Testis (tissue), 2 donors: ENCODE data around the gene SCNM1.
"Not testable (repeated sequence)": the region's sequence is repeated elsewhere in the genome, so short reads cannot be mapped to it uniquely, and the experiment has no call there.

Source experiments
- CTCF ChIP-seq, 3 experiments: fragments of 450-650 bp in 2 of 3; fragments of 200-600 bp in 1 of 3; sonication (generic) in 1 of 3; IDR thresholded peaks; one replicate each; pipeline ENCODE4 v1.5.1; 2016 to 2019; ENCODE audit warnings: antibody characterized with exemption in 3 of 3, mild to moderate bottlenecking in 2 of 3, moderate library complexity in 1 of 3
- POLR2A ChIP-seq: fragments of 450-650 bp; IDR thresholded peaks from one replicate; pipeline ENCODE4 v1.6.1; 2017; ENCODE audit warnings: antibody characterized with exemption, mild to moderate bottlenecking, moderate library complexity

- not testable (repeated sequence) for TF ChIP-seq CTCF (IDR thresholded peaks at IDR 0.05); POLR2A
Observed at GRCh38 chr1:151188667-151189066, 22.7 kb downstream of the SCNM1 start.
